GM21737 (cell line): Measurements from ENCODE around the gene IP6K3.

ENCODE experiments used
- ATAC-seq: cut with Tn5 transposase; IDR thresholded peaks from one replicate; pipeline ENCODE4 v1.9.1; 2021; ENCODE audit warnings: mild to moderate bottlenecking, moderate library complexity; ENCODE audit not compliant: unreplicated experiment

The IP6K3 gene

GRCh38 chr6:33759887-33760629, 13.4 kb upstream of the IP6K3 start:
- ATAC-seq: no peak

GRCh38 chr6:33758815-33759216, 12.1 kb upstream of the IP6K3 start:
- ATAC-seq: no peak

- ATAC-seq: no peak
These were observed 11.2 kb upstream of the IP6K3 start for GRCh38 chr6:33757906-33758305.

DNA sequence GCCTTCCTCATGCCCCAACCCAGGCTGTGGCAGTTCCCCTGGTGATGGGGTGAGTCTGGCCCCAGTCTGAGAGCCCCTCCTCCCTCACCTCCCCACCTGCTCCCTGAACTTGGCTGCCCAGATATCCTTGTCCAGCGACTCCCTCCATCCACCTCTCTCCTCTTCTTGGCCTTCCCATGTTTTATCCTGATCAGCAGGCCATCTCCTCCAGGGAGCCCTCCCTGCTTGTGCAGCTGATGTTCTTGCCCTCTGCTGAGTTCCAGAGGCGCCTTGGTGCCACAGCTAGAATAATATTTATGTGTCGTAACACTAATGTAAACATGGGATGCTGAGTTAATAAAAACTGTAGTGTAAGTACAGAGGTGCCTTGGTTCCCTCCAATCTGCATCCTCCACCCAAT, 10.4 kb upstream of the IP6K3 start:
- no peak for ATAC-seq

DNA sequence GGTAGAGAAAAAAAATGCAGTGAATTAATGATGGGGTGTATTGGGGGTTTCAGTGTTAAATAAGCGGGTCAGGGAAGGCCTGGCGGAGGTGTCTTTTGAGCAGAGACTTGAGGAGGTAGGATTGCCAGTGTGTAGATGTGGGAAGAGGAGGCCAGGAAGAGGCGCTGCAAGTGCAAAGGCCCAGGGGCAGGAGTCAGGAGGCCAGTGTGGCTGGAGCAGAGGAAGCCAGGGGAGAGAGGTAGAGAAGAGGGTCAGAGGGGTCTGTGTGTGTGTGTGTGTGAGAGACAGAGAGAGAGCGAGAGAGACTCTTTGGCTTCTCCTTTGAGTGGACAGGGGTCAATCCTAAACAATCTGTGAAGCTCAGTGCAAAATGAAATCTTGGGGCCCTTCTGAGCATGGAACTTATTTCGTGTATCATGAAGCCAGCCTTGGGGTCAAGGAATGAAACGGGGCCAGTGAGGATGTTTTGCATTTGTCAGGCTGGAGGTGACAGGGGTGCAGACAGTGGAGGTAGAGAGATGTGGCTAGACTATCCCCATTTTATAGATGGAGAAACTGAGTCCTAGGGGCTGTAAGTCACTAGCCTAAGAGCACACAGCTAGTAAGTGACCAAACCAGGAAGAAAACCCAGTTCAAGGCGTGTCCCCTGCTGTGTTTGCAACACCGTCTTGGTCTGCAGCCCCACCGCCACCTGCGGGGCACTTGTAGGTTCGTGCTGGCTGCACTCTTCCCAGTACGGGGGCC, 9.7 kb upstream of the IP6K3 start:
- no peak for ATAC-seq

GRCh38 chr6:33755070-33755869, 8.6 kb upstream of the IP6K3 start:
- ATAC-seq: no peak

DNA sequence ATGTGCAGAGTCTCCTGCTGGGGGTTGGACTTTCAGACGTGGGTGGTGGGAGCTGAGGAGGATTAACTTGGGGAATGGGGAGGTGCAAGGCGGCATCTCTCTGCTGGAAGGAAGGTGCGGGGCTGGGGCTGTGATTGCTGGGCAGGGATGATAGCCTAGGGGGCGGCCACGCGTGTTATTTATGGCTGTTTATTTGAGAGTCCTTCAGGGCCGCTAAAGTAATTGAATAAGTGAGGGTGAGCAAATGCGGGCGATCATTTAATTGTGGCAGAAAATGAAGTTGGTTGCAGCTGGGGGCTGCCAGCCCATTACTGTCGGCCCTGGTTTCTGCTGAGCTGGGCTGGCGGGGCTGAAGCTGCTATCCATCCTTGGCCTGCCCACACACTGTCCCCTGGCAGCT, 7.5 kb upstream of the IP6K3 start:
- no peak for ATAC-seq

DNA sequence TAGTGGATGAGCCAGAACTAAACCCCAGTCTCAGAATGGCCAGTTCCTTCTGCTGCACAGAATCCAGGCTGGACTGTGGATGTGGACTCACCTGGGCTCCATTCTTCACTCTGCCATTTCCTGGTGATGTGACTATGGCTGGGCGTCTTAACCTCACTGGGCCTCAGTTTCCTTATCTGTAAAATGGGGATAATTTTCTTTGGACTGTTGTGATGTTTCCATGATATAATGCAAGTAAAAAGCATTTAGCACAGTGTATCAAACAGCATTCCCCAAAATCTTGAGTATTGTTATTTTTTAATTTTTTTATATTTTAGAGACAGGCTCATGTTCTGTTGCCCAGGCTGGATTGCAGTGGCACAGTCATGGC, 5.9 kb upstream of the IP6K3 start:
- ATAC-seq: no peak

- no peak for ATAC-seq
These were observed 5.3 kb upstream of the IP6K3 start for GRCh38 chr6:33751771-33752645.

- ATAC-seq: no peak
These were observed 3.7 kb upstream of the IP6K3 start for GRCh38 chr6:33750244-33750991.

- no peak for ATAC-seq
These were observed 2.7 kb upstream of the IP6K3 start for GRCh38 chr6:33749401-33749800.

DNA sequence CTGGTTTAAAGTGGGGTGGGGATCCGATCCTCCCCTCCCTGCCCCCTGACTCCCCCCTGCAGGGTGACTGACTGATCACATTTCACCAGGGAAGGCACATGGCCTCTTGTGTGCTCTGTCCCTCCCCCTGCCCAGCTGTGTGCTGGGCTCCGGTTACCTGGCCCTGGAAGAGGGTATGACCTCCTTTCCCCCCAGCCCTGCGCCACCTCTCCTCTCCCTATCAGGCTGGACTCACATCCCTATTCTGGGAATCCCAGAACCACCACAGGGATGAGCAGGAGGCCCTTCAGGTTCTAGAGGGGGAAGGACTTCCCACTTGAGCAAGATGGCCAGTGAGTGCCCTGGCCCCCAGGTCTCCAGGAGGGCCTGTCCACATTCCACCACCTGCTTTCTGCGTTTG, 2.1 kb upstream of the IP6K3 start:
- no peak for ATAC-seq

GRCh38 chr6:33747823-33748222, 1.1 kb upstream of the IP6K3 start:
- ATAC-seq: no peak

DNA sequence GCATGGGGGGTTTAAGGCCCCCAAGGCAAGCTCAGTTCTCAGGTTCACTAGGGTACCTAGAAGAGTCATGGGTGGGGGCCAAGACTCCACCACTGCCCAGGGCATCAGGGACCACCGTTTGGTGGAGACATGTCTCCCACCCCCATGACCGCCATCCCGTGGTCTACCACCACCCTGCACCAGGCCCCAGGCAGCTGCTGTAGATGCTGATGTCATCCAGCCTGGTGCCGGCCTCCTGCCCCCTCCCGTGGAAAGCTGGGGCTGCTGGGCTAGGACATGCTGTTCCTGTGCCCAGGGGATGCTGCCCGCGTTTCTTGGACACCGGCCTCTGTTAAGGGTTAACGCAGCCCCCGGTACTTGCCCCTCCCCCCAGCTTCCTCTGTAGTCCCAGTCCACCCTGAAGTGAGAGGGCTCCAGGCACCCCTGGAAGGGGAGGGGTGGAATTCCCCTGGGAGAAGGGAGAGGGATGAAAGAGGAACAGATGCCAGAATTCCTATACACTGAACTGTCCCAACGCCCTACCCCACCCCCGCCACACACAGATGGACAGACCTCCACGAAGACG, 587 bp downstream of the IP6K3 start:
- ATAC-seq: no peak

- ATAC-seq: no peak
These were observed 1.2 kb downstream of the IP6K3 start for GRCh38 chr6:33745548-33745947.

DNA sequence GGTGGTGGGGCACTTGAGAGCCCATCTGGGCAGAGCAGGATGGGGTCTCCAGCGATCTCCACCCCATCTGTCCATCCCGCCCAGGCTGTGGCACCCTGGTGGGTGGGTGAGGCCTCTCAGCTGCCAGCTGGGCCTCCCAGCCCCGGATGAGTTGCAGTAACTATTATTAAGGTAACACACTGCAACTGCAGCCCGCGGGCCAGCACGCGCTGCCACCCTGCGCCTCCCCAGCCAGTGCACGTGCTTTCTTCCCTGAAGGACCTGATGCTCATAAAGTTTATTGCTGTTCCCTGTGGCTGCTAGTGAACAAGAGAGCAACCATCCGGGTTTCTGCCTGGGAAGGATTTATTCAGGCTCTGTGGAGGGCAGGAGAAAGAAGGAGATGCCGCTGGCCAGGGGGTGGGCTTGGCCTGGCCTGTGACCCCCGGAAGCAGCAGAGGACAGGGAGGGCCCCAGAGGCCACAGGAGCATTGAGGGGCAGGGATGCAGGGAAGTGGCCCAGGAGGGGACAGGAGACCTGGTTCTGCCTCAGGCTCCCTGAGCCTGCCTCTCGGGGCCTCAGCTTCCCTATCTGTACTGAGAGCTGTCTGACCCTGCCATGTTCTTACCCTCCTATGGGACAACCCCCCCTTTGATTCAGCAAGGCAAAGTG, 1.7 kb downstream of the IP6K3 start:
- ATAC-seq: no peak

DNA sequence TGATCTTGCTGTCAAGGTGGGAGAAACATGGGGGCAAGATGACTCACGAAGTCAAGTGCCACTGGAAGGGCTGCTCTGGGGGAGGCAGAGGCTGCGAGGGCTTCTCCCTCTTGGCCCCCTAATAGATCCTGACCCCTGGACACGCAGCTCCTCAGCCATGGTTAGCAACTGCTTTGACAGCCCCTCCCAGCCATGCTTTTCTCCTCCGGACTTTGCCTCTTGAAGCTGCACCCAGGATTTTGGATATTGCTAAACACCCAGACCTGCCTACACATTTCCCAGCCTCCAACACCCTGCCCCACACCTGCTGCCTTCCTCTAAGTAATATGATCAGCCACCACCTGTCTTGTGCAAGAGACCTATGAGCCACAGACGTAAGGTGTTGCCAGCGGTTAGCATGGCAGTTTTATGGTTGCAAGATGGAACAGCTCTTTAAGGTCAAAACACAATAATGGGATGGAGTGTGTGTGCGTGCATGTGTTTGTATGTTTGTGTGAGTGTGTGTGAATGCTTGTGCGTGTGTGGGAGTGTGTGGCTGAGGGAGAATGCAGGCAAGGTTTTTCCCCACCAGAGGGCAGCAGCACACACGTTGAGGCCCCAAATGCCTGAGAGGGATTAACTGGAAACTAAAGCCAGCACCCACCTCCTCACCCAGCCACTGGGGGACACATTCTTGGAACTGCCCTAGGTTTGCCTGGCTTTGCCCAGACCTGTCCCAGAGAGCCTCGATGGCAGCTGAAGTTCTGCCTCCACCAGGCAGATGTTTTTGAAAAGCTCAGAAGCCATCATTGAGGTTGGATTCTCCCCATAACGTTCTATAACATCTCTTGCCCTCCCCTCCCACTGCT, 2.5 kb downstream of the IP6K3 start:
- ATAC-seq: no peak

GRCh38 chr6:33742837-33743236, 3.9 kb downstream of the IP6K3 start:
- no peak for ATAC-seq
